GM19395 (cell line): ENCODE results near the gene CDH4.

Experiments
- ATAC-seq: cut with Tn5 transposase; IDR thresholded peaks from one replicate; pipeline ENCODE4 v1.9.1; 2021; ENCODE audit warnings: mild to moderate bottlenecking, moderate library complexity; ENCODE audit not compliant: unreplicated experiment

CDH4 gene

DNA sequence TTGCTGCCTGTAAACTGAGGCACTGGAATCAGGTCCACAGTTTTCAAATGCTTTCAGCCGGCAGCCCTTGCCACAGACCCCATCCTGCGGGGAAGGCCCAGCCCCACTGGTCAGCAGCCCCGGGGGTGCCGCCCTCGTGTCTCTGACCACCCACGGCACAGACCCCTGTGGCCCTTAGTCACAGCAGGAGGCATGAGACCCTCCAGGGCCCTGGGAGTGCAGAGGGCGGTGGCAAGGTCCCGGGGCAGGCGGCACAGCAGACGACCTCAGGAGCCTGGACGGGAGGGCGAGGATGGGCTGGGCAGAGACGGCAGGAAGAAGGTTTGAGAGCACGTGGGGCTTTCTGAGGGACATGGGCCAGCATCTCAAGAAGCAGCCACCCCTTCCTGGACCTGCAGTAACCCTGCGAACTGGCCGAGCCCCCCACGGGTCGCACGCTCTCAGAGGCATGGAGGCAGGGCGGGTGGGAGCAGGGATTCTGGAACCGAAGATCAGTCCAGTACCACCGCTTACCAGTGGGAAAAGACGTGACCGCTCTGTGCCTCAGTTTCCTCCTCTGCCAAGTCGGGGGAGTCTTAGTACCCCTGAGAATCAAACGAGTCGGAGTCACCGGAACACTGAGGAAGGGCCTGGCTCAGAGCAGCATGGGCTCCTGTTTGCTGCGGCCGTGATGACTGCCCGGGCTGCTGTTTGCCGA is 672.9 kb downstream of the CDH4 start:
- ATAC-seq, result no peak

- ATAC-seq, result no peak
Observed at GRCh38 chr20:61925555-61926252, 673.6 kb downstream of the CDH4 start.

DNA sequence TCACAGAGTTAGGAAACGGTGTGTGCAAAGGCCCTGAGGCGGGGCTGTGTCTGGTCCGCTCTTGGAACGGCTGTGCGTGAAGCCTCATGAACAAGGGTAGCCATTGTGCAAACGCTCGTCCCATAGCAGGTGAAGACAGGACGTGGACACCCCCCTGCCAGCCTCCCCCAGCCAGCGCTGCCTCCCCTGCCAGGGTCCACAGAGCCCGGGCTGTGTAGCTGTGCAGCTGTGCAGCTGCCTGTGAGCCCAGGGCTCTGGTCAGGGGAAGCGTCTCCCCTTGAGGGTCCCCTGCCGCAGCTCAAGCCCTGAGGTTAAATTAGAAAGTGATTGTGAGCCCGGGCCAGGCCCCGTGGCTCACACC is 674.2 kb downstream of the CDH4 start:
- ATAC-seq, result no peak

DNA sequence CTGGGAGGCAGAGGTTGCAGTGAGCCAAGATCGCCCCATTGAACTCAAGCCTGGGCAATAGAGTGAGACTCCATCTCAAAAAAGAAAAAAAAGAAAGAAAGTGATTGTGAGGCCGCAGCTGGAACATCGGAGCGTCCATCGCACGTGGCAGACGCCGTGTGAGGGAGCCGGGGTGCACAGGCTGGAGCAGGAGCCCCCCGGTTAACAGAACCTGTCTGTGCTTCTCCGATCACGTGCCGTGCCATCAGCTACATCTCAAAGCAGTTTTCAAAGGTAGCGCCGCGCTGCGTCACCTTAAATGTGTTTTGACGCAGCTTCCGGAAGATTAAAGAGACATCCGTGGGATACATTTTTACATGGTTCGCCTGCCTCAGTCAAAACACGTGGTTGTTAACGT is 674.7 kb downstream of the CDH4 start:
- ATAC-seq, result no peak

GRCh38 chr20:61927193-61927825 is 675.2 kb downstream of the CDH4 start:
- no peak for ATAC-seq

DNA sequence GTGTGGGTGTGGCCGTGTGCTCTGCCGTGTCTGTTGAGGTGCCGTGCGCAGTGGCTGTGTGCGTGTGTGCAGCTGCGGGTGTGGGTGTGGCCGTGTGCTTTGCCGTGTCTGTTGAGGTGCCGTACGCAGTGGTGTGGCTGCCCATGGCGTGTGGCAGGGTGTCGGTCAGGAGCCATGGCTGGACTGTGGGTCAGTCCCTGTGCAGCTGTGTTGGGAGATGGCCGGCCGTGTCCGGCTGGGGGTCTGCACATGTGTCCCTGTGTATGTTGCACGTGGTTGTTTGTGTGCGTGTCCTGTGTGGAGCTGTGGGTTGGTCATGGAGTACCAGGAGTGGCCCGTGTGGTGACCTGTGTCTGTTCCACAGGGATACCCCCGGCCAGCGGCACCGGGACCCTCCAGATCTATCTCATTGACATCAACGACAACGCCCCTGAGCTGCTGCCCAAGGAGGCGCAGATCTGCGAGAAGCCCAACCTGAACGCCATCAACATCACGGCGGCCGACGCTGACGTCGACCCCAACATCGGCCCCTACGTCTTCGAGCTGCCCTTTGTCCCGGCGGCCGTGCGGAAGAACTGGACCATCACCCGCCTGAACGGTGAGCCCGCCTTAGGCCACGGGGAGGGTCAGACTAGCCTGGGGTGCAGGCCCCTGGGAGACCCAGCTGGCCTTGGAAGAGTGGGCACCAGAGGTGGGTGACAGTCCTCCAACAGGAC is 675.9 kb downstream of the CDH4 start:
- ATAC-seq, result no peak

GRCh38 chr20:61929561-61929960 is 677.5 kb downstream of the CDH4 start:
- ATAC-seq, result no peak

GRCh38 chr20:61929971-61930666 is 678.1 kb downstream of the CDH4 start:
- ATAC-seq, result no peak

DNA sequence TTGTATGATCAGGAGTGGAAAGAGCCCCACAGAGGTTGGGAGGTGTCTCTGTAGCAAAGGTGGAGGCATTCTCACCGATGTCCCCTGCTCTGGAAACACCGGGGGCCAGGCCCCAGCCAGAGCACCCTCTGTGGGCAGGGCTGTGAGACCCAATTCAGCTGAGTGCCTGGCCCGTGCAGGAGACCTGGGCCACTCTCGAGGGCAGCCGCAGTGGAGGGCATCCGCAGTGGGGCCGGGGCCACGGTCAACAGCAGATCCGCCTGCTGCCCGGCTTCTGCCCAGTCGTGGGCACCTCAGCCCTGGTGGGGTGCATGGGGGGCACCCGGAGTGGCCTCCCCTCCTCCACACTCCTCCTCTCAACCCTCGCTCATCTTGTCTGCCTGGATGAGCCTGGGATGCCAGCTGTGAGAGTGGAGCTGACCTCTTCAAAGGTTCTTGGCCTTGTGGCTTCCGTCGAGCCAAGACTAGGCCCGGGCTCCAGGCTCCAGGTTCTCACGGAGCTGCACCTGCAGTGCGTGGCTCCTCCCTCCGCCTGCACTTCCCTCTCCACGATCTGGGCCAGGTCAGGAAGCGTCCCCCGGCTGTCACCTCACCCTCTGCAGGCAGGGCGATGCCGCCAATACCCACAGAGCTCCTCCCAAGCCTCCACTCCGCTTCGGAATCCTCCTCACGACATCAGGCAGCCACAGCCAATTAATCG is 678.9 kb downstream of the CDH4 start:
- ATAC-seq, result no peak

DNA sequence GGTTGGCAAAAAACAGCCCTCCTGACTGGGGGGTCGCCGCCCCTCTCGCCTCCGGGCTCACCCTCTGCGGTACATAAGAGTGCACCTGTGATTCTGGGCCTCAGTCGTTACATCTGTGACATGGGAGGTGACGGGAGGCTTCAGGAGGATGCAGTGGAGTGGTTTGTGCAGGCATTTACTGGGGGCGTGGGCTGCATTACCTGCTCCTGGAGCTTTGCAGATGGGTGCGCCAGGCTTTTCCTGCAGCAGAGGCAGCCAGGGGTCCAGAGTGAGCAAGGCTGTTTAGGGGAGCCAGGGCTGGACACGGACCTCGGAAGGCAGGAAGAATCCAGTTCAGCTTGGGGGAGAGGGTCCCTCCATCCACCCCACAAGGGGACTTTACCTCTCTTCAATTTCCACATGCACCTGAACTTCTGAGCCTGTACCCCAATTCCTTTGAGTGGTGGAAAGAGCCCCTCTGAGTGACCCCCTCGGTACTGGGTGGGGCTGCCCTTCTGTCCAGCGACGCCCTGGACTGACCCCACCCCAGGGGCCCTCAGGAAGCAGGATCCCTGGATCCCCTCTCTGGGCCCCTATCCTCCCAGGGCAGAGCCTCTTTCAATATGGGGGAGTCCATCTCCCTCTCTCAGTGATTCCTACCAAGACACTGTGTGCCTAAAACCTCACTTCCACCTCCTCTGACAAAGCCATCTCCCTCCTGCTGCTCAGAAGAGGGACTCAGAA is 679.6 kb downstream of the CDH4 start:
- ATAC-seq, result no peak

GRCh38 chr20:61932199-61932592 is 680.1 kb downstream of the CDH4 start:
- no peak for ATAC-seq

GRCh38 chr20:61932711-61933480 is 680.8 kb downstream of the CDH4 start:
- ATAC-seq, result no peak

DNA sequence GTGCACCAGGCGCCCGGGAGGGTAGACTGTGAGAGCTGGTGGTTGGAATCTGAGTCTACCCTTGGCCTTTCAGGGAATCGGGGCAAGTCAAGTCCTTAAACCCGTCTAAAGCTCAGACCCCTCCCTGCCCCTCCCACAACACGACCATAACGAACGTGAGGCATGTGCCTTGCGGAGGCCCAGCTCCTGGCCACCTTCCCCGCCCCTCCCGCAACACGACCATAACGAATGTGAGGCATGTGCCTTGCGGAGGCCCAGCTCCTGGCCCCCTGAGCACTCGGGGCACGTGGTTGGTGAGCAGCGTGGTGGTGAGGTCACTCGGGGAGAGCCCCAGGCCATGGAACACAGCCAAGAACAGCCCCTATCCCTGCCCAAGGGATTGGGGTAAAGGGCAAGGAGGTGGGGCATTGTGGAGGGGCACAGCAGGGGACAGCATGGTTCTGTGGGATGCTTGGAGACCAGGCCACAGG is 681.5 kb downstream of the CDH4 start:
- ATAC-seq, result no peak

- ATAC-seq, result no peak
Observed at GRCh38 chr20:61933951-61934715, 682.1 kb downstream of the CDH4 start.

GRCh38 chr20:61934716-61935530 is 682.9 kb downstream of the CDH4 start:
- no peak for ATAC-seq

DNA sequence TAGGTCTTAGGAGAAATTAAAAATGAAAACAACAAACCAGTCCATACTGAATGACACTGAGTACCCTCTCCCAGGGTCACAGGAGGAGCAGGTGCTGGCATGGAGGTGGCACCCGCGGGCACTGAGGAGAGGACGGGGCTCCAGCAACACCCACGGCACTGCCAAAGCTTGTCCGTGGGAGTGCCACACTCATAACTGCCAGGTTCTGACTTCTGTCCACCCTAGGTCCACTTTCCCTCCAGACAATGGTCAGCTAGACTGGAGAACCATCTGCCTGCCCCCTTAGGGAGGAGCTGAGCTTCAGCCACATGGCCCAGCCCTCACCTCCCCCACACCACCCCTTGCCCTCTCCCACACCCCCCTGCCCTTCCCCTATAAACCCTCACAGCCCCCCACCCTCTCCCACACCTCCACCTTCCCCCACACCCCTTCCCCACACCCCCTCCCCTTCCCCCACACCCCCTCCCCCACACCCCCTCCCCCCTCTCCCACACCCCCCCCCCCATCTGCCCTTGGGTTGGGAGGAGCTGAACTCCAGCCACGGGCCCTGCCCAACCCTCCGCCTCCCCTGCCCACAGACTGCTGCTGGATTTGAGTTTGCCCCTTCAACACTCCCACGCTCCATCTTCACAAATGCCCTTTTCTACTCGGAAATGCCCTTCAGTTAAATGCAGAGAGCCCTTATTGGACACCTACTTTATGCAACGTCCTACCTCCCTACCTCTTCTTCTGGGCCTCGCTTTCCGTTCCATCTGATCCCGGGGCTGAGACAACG is 684.1 kb downstream of the CDH4 start:
- no peak for ATAC-seq
